ENCODE measurements around the gene SH3GLB1. TPM values are rescaled to one million over a fixed set of nuclear protein-coding genes. Genes with fewer than 3 reads are reported as not detected.

Gene SH3GLB1
- total RNA-seq, 4 donors from 2014 or later, result 52.5 to 75.1 (median 63.4) TPM

DNA sequence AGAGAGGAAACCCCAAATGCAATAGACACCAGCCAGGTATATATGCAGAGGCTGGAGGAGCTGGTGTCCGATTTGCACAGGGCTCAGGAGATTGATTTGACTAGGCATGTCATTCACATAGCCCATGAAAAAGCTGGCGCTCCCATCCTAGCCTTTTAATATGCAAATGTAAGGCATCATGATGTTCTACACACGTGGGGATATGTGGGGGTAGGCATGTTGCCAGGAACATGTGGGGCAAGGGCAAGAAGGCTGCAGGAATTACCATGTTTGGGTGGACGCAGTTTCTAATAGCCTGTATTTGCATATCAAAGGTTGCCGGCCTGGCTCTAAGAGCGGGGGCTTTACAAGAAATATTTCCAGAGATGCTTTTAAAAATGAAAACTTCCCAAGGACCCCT, 11.7 kb upstream of the SH3GLB1 start:
- intact Hi-C loops (cut with DNase I; ENCODE audit: low total_unique reads), result no loop called here
- 63 to 77% methylated on average over 6 of the region's 6 CpGs for WGBS, 2 donors (ENCODE audit: low coverage in 1 of 2)
- H3K36me3 ChIP-seq, result no peaks in the 10 kb centered on the region
- no peaks in the 10 kb centered on the region for H3K27me3 ChIP-seq
- no peaks in the 10 kb centered on the region for H3K9me3 ChIP-seq
- in situ Hi-C loops (cut with MboI; ENCODE audit: low pct_ligation_motif_present in 1 of 4, low pct_unique_long_range_greater_than_20kb in 1 of 4, low sequenced_read_pairs in 3 of 4), result loop anchor here in 2 of 4 donors (25.0 kb wide), 2 partner anchors 205 to 230 kb away; partner anchors contain the start of gene CLCA1 (in 1 of the 2)
- no peak for TF ChIP-seq EP300 (IDR thresholded peaks at IDR 0.05; ENCODE audit: low read depth)
- no peak for TF ChIP-seq POLR2AphosphoS5 (IDR thresholded peaks at IDR 0.05)
- no peak for TF ChIP-seq POLR2A (IDR thresholded peaks at IDR 0.05)
- TF ChIP-seq, protein P1, sequence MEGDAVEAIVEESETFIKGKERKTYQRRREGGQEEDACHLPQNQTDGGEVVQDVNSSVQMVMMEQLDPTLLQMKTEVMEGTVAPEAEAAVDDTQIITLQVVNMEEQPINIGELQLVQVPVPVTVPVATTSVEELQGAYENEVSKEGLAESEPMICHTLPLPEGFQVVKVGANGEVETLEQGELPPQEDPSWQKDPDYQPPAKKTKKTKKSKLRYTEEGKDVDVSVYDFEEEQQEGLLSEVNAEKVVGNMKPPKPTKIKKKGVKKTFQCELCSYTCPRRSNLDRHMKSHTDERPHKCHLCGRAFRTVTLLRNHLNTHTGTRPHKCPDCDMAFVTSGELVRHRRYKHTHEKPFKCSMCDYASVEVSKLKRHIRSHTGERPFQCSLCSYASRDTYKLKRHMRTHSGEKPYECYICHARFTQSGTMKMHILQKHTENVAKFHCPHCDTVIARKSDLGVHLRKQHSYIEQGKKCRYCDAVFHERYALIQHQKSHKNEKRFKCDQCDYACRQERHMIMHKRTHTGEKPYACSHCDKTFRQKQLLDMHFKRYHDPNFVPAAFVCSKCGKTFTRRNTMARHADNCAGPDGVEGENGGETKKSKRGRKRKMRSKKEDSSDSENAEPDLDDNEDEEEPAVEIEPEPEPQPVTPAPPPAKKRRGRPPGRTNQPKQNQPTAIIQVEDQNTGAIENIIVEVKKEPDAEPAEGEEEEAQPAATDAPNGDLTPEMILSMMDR (IDR thresholded peaks at IDR 0.05), result no peak
- H3K4me1 ChIP-seq, result no peaks in the 10 kb centered on the region
- no peak for DNase-seq
- no peak overlapping the region for H3K27ac ChIP-seq
- no peak overlapping the region for H3K4me3 ChIP-seq

DNA sequence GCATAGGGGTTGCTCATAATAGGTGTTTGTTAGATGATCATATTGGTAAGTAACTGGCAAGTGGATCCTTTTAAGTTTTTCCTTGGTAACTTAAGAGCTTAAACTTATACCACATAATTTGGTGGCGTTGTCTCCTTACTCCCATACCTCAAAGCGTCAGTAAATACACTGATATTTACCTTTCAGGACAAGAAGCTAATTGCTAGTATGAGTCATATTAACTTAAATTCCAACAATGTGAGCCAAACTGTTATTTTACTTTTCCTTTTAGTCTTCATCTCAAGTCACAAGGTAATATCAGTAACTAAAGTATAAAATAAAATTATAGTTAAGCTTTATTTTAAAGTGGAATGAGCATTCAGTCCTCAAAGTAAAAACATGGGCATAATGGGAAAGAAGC, 9.0 kb upstream of the SH3GLB1 start:
- Histone ChIP-seq H3K27ac (no peak overlapping the region), H3K36me3 (no peaks in the 10 kb centered on the region), H3K9me3 (no peaks in the 10 kb centered on the region), H3K4me1 (no peaks in the 10 kb centered on the region), H3K4me3 (no peak overlapping the region), H3K27me3 (no peaks in the 10 kb centered on the region)
- TF ChIP-seq EP300 (IDR thresholded peaks at IDR 0.05; ENCODE audit: low read depth) (no peak), POLR2AphosphoS5 (IDR thresholded peaks at IDR 0.05) (no peak), POLR2A (IDR thresholded peaks at IDR 0.05) (no peak)
- TF ChIP-seq, protein P1 (IDR thresholded peaks at IDR 0.05), result no peak
- no peak for DNase-seq
- in situ Hi-C loops (cut with MboI; ENCODE audit: low pct_ligation_motif_present in 1 of 4, low pct_unique_long_range_greater_than_20kb in 1 of 4, low sequenced_read_pairs in 3 of 4) (loop anchor here in 2 of 4 donors (25.0 kb wide), 2 partner anchors 208 to 233 kb away; partner anchors contain the start of gene CLCA1 (in 1 of the 2)), intact Hi-C loops (cut with DNase I; ENCODE audit: low total_unique reads) (no loop called here)
- 63 to 74% methylated on average over 2 of the region's 2 CpGs for WGBS, 2 donors (ENCODE audit: low coverage in 1 of 2)

DNA sequence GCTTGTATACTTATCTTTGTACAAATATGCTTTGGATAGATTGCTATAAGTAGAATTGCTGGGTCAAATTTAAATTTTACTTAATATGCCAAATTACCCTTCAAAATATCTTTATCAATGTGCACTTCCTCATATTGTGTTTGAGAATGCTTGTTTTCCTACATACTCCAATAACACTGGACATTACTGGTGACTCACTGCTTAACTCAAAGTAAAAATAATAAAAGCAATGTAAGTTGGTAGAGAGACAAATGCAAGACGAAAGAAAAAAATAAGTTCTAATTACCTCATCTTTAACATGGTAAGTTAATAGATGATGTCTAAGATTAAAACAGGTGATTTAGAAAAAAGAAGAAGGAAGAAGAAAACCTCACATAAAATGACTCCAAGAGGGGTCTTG, 7.9 kb upstream of the SH3GLB1 start:
- no peak for DNase-seq
- H3K36me3 ChIP-seq, result no peaks in the 10 kb centered on the region
- no peak overlapping the region for H3K27ac ChIP-seq
- in situ Hi-C loops (cut with MboI; ENCODE audit: low pct_ligation_motif_present in 1 of 4, low pct_unique_long_range_greater_than_20kb in 1 of 4, low sequenced_read_pairs in 3 of 4), result loop anchor here in 2 of 4 donors (25.0 kb wide), 2 partner anchors 209 to 234 kb away; partner anchors contain the start of gene CLCA1 (in 1 of the 2)
- H3K4me3 ChIP-seq, result no peak overlapping the region
- intact Hi-C loops (cut with DNase I; ENCODE audit: low total_unique reads), result no loop called here
- no peaks in the 10 kb centered on the region for H3K27me3 ChIP-seq
- TF ChIP-seq EP300 (IDR thresholded peaks at IDR 0.05; ENCODE audit: low read depth), result no peak
- no peak for TF ChIP-seq POLR2A (IDR thresholded peaks at IDR 0.05)
- TF ChIP-seq POLR2AphosphoS5 (IDR thresholded peaks at IDR 0.05), result no peak
- TF ChIP-seq, protein P1 (IDR thresholded peaks at IDR 0.05), result no peak
- H3K9me3 ChIP-seq, result no peaks in the 10 kb centered on the region
- H3K4me1 ChIP-seq, result no peaks in the 10 kb centered on the region
- WGBS, 2 donors (ENCODE audit: low coverage in 1 of 2), result 83 to 87% methylated on average over 1 of the region's 1 CpG

DNA sequence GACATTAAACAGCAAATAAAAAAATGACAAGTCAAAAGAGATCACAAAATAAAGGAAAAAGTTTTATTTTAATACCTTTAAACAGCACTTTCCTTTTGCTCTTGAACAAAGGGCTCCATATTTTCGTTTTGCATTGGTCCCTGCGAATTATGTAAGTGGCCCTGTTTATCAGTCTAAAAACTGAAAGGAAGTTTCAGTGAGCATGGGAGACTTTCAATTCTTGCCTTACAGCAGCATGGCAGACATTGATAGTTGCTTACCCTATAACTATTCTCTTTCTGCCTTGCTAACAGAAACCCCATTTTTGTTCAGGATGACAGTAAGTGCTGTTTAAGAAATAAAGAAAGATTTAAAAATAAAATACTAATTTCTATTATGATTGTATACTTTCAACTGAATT, 5.2 kb upstream of the SH3GLB1 start:
- TF ChIP-seq, protein P1 (IDR thresholded peaks at IDR 0.05), result no peak
- TF ChIP-seq POLR2AphosphoS5 (IDR thresholded peaks at IDR 0.05), result no peak
- no peak for TF ChIP-seq EP300 (IDR thresholded peaks at IDR 0.05; ENCODE audit: low read depth)
- no peak for TF ChIP-seq POLR2A (IDR thresholded peaks at IDR 0.05)
- no peaks in the 10 kb centered on the region for H3K27me3 ChIP-seq
- intact Hi-C loops (cut with DNase I; ENCODE audit: low total_unique reads), result no loop called here

More for the DNA sequence above, 5.2 kb upstream of the SH3GLB1 start:
- Histone ChIP-seq H3K9me3 (no peaks in the 10 kb centered on the region), H3K27ac (no peak overlapping the region), H3K4me1 (peaks cover 0 to 8% (median 0%) of the 10 kb centered on the region in 4 donors), H3K36me3 (no peaks in the 10 kb centered on the region), H3K4me3 (no peak overlapping the region)
- in situ Hi-C loops (cut with MboI; ENCODE audit: low pct_ligation_motif_present in 1 of 4, low pct_unique_long_range_greater_than_20kb in 1 of 4, low sequenced_read_pairs in 3 of 4), result loop anchor here in 2 of 4 donors (25.0 kb wide), 2 partner anchors 212 to 237 kb away; partner anchors contain the start of gene CLCA1 (in 1 of the 2)
- WGBS, 2 donors (ENCODE audit: low coverage in 1 of 2), result 62 to 73% methylated on average over 2 of the region's 2 CpGs
- no peak for DNase-seq
